ENCODE measurements around the gene CBLB.
"Not testable (repeated sequence)": the region's sequence is repeated elsewhere in the genome, so short reads cannot be mapped to it uniquely, and the experiment has no call there.

Gene CBLB

GRCh38 chr3:105763659-105764036, 105.2 kb downstream of the CBLB start:
- no peak for TF ChIP-seq CTCF (conservative IDR thresholded peaks at IDR 0.05; ENCODE audit: low read depth, low read length)
- no peak overlapping the region for H3K4me3 ChIP-seq (ENCODE audit: low read length)
- DNase-seq (ENCODE audit: low read depth) = no peak

- H3K4me3 ChIP-seq (ENCODE audit: low read length) = no peak overlapping the region
- no peak for TF ChIP-seq CTCF (conservative IDR thresholded peaks at IDR 0.05; ENCODE audit: low read depth, low read length)
- no peak for DNase-seq (ENCODE audit: low read depth)
Measured at GRCh38 chr3:105762749-105763658, 105.8 kb downstream of the CBLB start.

GRCh38 chr3:105762214-105762613, 106.6 kb downstream of the CBLB start:
- not testable (repeated sequence) for H3K4me3 ChIP-seq (ENCODE audit: low read length); DNase-seq (ENCODE audit: low read depth)

- TF ChIP-seq CTCF (conservative IDR thresholded peaks at IDR 0.05; ENCODE audit: low read depth, low read length) = no peak
- DNase-seq (ENCODE audit: low read depth) = no peak
Measured at GRCh38 chr3:105759442-105760078, 109.3 kb downstream of the CBLB start.

GRCh38 chr3:105758451-105758850, 110.4 kb downstream of the CBLB start:
- no peak overlapping the region for H3K4me3 ChIP-seq (ENCODE audit: low read length)
- no peak for TF ChIP-seq CTCF (conservative IDR thresholded peaks at IDR 0.05; ENCODE audit: low read depth, low read length)
- no peak for DNase-seq (ENCODE audit: low read depth)

More at GRCh38 chr3:105759442-105760078, 109.3 kb downstream of the CBLB start:
- no peak overlapping the region for H3K4me3 ChIP-seq (ENCODE audit: low read length)

- no peak for TF ChIP-seq CTCF (conservative IDR thresholded peaks at IDR 0.05; ENCODE audit: low read depth, low read length)
- H3K4me3 ChIP-seq (ENCODE audit: low read length) = no peak overlapping the region
- DNase-seq (ENCODE audit: low read depth) = no peak
Measured at GRCh38 chr3:105755121-105755886, 113.5 kb downstream of the CBLB start.

GRCh38 chr3:105752791-105753415, 115.9 kb downstream of the CBLB start:
- H3K4me3 ChIP-seq (ENCODE audit: low read length) = no peak overlapping the region
- TF ChIP-seq CTCF (conservative IDR thresholded peaks at IDR 0.05; ENCODE audit: low read depth, low read length) = no peak
- DNase-seq (ENCODE audit: low read depth) = no peak
